ENCODE measurements around the gene MIX23.

GRCh38 chr3:122397201-122397600 is 14.2 kb upstream of the MIX23 start:
- no peak for TF ChIP-seq FOS (IDR thresholded peaks at IDR 0.05; ENCODE audit: low read depth, low read length)
- TF ChIP-seq CTCF (conservative IDR thresholded peaks at IDR 0.05; ENCODE audit: low read depth, low read length): no peak
- TF ChIP-seq USF2 (IDR thresholded peaks at IDR 0.05; ENCODE audit: low read depth, low read length): no peak
- TF ChIP-seq, protein P1, sequence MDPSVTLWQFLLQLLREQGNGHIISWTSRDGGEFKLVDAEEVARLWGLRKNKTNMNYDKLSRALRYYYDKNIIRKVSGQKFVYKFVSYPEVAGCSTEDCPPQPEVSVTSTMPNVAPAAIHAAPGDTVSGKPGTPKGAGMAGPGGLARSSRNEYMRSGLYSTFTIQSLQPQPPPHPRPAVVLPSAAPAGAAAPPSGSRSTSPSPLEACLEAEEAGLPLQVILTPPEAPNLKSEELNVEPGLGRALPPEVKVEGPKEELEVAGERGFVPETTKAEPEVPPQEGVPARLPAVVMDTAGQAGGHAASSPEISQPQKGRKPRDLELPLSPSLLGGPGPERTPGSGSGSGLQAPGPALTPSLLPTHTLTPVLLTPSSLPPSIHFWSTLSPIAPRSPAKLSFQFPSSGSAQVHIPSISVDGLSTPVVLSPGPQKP (IDR thresholded peaks at IDR 0.05; ENCODE audit: borderline replicate concordance, low read depth, low read length): no peak
- no peak for TF ChIP-seq RAD21 (IDR thresholded peaks at IDR 0.05; ENCODE audit: low read length)
